ENCODE results near the gene SPATA6L.
A peak's percentile ranks its signal among the peaks of the same experiment; 100 is the strongest.
"Not testable (repeated sequence)": the region's sequence is repeated elsewhere in the genome, so short reads cannot be mapped to it uniquely, and the experiment has no call there.

Gene SPATA6L

DNA sequence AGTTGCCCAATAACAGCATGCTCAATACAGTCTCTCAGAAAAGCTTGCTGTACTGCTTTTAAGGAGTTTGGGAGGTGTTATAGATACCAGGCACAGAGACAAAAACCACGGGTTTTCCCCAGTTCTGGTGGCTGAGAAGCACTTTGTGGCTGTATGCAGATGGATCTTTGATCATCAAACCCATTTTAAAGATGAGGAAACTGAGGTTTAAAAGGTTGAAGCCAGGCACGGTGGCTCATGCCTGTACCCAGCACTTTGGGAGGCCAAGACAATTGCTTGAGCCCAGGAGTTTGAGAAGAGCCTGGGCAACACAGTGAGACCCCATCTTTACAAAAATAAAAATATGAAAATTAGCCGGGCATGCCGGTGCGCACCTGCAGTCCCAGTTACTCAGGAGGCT lies 50.5 kb downstream of the SPATA6L start:
- TF ChIP-seq, protein P1, sequence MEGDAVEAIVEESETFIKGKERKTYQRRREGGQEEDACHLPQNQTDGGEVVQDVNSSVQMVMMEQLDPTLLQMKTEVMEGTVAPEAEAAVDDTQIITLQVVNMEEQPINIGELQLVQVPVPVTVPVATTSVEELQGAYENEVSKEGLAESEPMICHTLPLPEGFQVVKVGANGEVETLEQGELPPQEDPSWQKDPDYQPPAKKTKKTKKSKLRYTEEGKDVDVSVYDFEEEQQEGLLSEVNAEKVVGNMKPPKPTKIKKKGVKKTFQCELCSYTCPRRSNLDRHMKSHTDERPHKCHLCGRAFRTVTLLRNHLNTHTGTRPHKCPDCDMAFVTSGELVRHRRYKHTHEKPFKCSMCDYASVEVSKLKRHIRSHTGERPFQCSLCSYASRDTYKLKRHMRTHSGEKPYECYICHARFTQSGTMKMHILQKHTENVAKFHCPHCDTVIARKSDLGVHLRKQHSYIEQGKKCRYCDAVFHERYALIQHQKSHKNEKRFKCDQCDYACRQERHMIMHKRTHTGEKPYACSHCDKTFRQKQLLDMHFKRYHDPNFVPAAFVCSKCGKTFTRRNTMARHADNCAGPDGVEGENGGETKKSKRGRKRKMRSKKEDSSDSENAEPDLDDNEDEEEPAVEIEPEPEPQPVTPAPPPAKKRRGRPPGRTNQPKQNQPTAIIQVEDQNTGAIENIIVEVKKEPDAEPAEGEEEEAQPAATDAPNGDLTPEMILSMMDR (IDR thresholded peaks at IDR 0.05; ENCODE audit: low read depth, low read length) = no peak
- DNase-seq (ENCODE audit: extremely low read depth, low read depth) = no peak

DNA sequence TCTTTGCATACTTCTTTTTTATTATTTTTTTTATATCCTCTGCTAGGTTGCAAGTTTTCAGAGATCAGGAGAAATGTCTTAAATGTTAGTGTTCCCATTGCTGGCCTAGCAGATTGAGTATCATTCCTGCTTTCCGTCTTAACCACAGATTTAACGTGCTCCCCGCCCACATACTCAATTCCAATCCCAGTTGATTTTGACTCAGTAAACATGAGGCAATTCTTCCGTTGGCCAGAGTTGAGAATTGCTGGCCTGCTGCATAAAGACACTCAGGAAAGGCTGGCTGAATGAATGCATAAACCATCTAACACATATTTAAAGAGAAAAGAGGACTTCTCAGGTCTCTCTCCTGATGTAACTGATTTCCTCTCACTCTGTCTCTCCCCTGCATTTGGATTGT lies 51.0 kb downstream of the SPATA6L start:
- peak; percentile 48 for DNase-seq (ENCODE audit: extremely low read depth, low read depth)
- TF ChIP-seq, protein P1 (IDR thresholded peaks at IDR 0.05; ENCODE audit: low read depth, low read length) = no peak

GRCh38 chr9:4614627-4615026 lies 51.7 kb downstream of the SPATA6L start:
- no peak for DNase-seq (ENCODE audit: extremely low read depth, low read depth)
- TF ChIP-seq, protein P1 (IDR thresholded peaks at IDR 0.05; ENCODE audit: low read depth, low read length) = no peak

GRCh38 chr9:4606033-4606432 lies 60.2 kb downstream of the SPATA6L start:
- not testable (repeated sequence) for DNase-seq (ENCODE audit: extremely low read depth, low read depth)

GRCh38 chr9:4604678-4605095 lies 61.6 kb downstream of the SPATA6L start:
- peak; percentile 20 for DNase-seq (ENCODE audit: extremely low read depth, low read depth)
- TF ChIP-seq, protein P1 (IDR thresholded peaks at IDR 0.05; ENCODE audit: low read depth, low read length) = peak; percentile 49

GRCh38 chr9:4603830-4604229 lies 62.5 kb downstream of the SPATA6L start:
- no peak for DNase-seq (ENCODE audit: extremely low read depth, low read depth)
- TF ChIP-seq, protein P1 (IDR thresholded peaks at IDR 0.05; ENCODE audit: low read depth, low read length) = no peak

DNA sequence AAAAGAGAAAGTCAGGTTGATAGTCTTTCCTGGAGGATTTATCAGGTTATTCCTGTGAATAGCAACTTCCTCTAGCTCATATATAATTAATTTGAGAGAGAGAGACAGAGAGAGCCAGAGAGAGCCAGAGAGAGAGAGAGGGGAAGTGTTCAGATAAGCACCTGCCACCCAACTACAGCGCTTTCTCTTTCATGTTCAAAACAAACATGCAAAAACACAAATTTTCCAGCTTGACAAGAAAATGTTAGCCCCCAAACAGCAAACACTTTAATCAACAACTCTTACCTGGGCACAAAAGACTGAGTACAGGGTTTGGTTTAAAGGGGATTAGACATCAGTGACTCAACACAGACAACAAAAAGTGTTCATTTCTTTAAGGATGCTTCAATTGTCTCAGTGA lies 65.9 kb downstream of the SPATA6L start:
- DNase-seq (ENCODE audit: extremely low read depth, low read depth) = no peak
- TF ChIP-seq, protein P1 (IDR thresholded peaks at IDR 0.05; ENCODE audit: low read depth, low read length) = no peak

DNA sequence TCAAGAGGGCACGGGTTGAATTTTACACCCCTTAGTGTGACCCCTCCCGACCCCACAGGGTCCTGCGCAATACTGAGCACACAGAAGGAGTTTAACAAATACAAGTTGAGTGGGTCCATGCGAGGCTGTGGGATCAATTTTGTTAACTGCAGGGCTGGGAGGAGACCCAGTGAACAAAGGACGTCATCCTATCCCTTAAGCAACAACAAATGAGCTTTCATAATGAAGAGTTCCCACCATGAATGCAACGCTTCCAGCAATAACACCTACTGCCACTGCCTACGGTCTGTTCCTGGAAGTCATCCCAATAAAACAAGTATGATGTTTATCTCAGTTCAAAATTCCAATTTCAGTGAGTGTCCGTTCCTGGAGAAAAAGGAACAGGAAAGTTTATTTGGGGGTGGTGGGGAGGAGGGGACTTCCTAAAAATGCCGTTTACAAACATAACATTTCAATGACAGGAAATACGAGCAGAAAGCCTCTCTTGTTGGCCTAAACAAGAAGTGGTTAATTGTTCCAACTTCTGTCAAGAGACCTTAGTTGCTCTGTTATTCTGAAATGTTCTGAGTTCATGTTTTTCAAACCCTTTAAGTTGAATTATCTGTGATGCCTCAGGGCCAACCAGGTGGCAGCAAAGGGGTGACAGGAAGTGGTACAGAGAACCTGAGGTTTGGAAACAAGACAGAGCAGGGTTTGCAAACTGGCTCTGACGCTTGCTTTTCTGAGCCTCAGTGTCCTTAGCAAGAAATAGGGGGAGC lies 69.9 kb downstream of the SPATA6L start:
- TF ChIP-seq, protein P1 (IDR thresholded peaks at IDR 0.05; ENCODE audit: low read depth, low read length) = no peak
- no peak for DNase-seq (ENCODE audit: extremely low read depth, low read depth)

Measured in AG09319 (cell line).